Transverse colon (tissue), 4 donors: ENCODE results near the gene KLHDC4. TPM values are rescaled to one million over a fixed set of nuclear protein-coding genes. Genes with fewer than 3 reads are reported as not detected.

Experiments used
- DNase-seq: peaks from one replicate; pipeline ENCODE4 v3.0.0-alpha.2; 2019
- H3K27ac ChIP-seq, 4 donors: fragments of 200-600 bp; sonication (generic); 2 replicates each; pipeline ENCODE4 v1.5.1; 2016 to 2018; ENCODE audit warnings: inconsistent platforms in 4 of 4
- H3K27me3 ChIP-seq: fragments of 200-600 bp; sonication (generic); 2 replicates; pipeline ENCODE4 v1.5.1; 2017; ENCODE audit warnings: inconsistent platforms
- H3K36me3 ChIP-seq, 4 donors: fragments of 200-600 bp; sonication (generic); 2 replicates each; pipeline ENCODE4 v1.5.1; 2017 to 2019; ENCODE audit warnings: inconsistent platforms in 4 of 4
- H3K4me1 ChIP-seq, 4 donors: fragments of 200-600 bp; sonication (generic); 2 replicates each; pipeline ENCODE4 v1.5.1; 2017 to 2020; ENCODE audit warnings: inconsistent platforms in 4 of 4
- H3K4me3 ChIP-seq, 4 donors: fragments of 200-600 bp; sonication (generic); 1 replicate in 1 of 4; 2 replicates in 3 of 4; pipeline versions ENCODE4 v1.5.1 to v1.6.1; 2017 to 2019; ENCODE audit warnings: inconsistent platforms in 4 of 4
- H3K9me3 ChIP-seq, 2 donors: fragments of 200-600 bp; sonication (generic); 2 replicates each; pipeline ENCODE4 v1.5.1; 2017 to 2019; ENCODE audit warnings: inconsistent platforms in 2 of 2
- EP300 ChIP-seq: sonication (generic); formaldehyde crosslinking; IDR thresholded peaks from one replicate; pipeline ENCODE4 v1.6.1; 2017; ENCODE audit warnings: antibody characterized with exemption, low read depth
- POLR2A ChIP-seq: fragments of 450-650 bp; IDR thresholded peaks from one replicate; pipeline ENCODE4 v1.6.1; 2016; ENCODE audit warnings: antibody characterized with exemption, mild to moderate bottlenecking, moderate library complexity
- POLR2AphosphoS5 ChIP-seq, 3 donors: sonication (generic); formaldehyde crosslinking; IDR thresholded peaks; one replicate each; pipeline ENCODE4 v1.6.1; 2016; ENCODE audit warnings: antibody characterized with exemption in 3 of 3
- WGBS, 2 donors: methylation state at CpG; one replicate each; pipeline ENCODE4 v1.1.5; 2018; ENCODE audit warnings: low coverage in 1 of 2; 5-methylcytosine and 5-hydroxymethylcytosine counted together
- in situ Hi-C, 4 donors: fragments of 200-750 bp; cut with MboI; loops; one replicate each; pipeline versions ENCODE4 v1.15.0 to v1.15.1; 2017; ENCODE audit warnings: low sequenced_read_pairs in 3 of 4, low pct_ligation_motif_present in 1 of 4, low pct_unique_long_range_greater_than_20kb in 1 of 4
- intact Hi-C: fragments of 100-400 bp; cut with DNase I; formaldehyde crosslinking; loops from one replicate; pipeline ENCODE4 v1.15.1; 2023; ENCODE audit warnings: low total_unique reads
- total RNA-seq, 4 donors: library from RNA; depleted of rRNA; stranded (reverse); fragments of >200 nt; gene quantifications; one replicate each; pipeline ENCODE4 v1.1.0, GENCODE V29; 2016
- TF ChIP-seq, protein P1 (sequence below), 5 experiments: fragments of 200-600 bp in 3 of 5; fragments of 450-650 bp in 2 of 5; sonication (generic) in 3 of 5; IDR thresholded peaks; 1 replicate in 2 of 5; 2 replicates in 3 of 5; pipeline ENCODE4 v1.5.1; 2016 to 2017; ENCODE audit warnings: antibody characterized with exemption in 5 of 5, inconsistent platforms in 3 of 5, mild to moderate bottlenecking in 2 of 5, moderate library complexity in 1 of 5

Gene KLHDC4
- total RNA-seq, 4 donors from 2014 or later = 45.2 to 193 (median 57.4) TPM

DNA sequence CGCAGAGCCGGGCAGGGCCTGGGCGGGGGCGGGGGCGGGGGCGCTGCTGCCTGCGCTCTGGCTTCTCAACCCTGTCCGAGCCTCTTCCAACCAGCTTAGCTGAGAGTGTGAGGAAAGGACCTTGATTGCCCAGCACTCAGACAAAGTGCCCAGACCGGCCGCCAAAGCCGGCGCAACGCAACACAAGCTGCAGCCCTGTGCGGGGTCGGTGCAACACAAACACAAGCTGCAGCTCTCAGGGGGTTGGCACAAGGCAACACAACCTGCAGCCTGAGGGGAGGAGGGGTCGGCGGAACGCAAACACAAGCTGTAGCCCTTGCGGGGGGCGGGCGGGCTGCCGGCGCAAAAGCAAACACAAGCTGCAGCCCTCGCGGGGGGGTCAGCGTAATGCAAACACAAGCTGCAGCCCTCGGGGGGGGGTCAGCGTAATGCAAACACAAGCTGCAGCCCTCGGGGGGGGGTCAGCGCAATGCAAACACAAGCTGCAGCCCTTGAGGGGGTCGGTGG, 60.0 kb downstream of the KLHDC4 start:
- H3K36me3 ChIP-seq = peaks cover 0 to 18% (median 4%) of the 10 kb centered on the region in 4 donors
- no peak for DNase-seq
- H3K4me3 ChIP-seq = no peak overlapping the region
- no peaks in the 10 kb centered on the region for H3K9me3 ChIP-seq
- TF ChIP-seq POLR2AphosphoS5 (IDR thresholded peaks at IDR 0.05) (no peak), POLR2A (no peak), EP300 (no peak)
- TF ChIP-seq, protein P1, sequence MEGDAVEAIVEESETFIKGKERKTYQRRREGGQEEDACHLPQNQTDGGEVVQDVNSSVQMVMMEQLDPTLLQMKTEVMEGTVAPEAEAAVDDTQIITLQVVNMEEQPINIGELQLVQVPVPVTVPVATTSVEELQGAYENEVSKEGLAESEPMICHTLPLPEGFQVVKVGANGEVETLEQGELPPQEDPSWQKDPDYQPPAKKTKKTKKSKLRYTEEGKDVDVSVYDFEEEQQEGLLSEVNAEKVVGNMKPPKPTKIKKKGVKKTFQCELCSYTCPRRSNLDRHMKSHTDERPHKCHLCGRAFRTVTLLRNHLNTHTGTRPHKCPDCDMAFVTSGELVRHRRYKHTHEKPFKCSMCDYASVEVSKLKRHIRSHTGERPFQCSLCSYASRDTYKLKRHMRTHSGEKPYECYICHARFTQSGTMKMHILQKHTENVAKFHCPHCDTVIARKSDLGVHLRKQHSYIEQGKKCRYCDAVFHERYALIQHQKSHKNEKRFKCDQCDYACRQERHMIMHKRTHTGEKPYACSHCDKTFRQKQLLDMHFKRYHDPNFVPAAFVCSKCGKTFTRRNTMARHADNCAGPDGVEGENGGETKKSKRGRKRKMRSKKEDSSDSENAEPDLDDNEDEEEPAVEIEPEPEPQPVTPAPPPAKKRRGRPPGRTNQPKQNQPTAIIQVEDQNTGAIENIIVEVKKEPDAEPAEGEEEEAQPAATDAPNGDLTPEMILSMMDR (IDR thresholded peaks at IDR 0.05) = no peak
- no peak overlapping the region for H3K27ac ChIP-seq
- 75% methylated on average over 31 of the region's 31 CpGs; no CpG with 5 or more reads in 1 of the 2 donors for whole genome bisulfite sequencing, 2 donors
- intact Hi-C loops = no loop called here
- in situ Hi-C loops = no loop called here
- H3K4me1 ChIP-seq = no peaks in the 10 kb centered on the region
- no peaks in the 10 kb centered on the region for H3K27me3 ChIP-seq

DNA sequence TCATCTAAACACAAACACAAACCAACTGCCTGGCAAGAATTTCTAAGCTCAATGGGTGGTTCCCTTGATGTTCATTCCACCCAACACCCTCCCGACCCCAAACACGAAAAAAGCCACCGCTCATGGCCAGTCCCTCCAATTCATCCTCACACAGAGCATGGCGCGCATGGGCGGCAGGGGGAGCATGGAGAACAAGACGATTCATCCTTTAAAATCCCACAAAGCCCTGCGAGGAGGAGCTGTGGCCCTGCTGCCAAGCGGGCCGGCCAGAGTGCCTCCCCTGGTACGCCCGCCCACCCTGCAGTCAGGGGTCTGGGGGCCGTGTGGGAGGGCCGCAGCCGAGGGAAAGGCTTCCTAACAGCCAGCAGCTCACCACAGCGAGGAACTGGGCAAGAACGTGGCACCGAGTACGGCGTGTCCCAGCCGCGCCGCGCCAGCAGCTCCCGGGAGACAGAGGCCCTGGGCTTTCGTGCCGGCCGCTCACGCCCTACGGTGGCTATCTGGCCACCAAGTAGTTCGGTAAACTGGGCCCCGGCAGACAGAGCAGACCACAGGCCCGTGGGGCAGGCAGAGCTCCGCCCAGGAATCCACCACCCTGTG, 60.9 kb downstream of the KLHDC4 start:
- Histone ChIP-seq H3K27ac (no peak overlapping the region), H3K9me3 (no peaks in the 10 kb centered on the region), H3K36me3 (peaks cover 0 to 18% (median 4%) of the 10 kb centered on the region in 4 donors), H3K4me3 (no peak overlapping the region), H3K4me1 (no peaks in the 10 kb centered on the region), H3K27me3 (no peaks in the 10 kb centered on the region)
- TF ChIP-seq EP300 (no peak), POLR2A (no peak), POLR2AphosphoS5 (IDR thresholded peaks at IDR 0.05) (no peak)
- TF ChIP-seq, protein P1 (IDR thresholded peaks at IDR 0.05) = no peak
- in situ Hi-C loops (no loop called here), intact Hi-C loops (no loop called here)
- WGBS, 2 donors = 92 to 95% methylated on average over 8 to 22 of the region's 34 CpGs
- DNase-seq = no peak

DNA sequence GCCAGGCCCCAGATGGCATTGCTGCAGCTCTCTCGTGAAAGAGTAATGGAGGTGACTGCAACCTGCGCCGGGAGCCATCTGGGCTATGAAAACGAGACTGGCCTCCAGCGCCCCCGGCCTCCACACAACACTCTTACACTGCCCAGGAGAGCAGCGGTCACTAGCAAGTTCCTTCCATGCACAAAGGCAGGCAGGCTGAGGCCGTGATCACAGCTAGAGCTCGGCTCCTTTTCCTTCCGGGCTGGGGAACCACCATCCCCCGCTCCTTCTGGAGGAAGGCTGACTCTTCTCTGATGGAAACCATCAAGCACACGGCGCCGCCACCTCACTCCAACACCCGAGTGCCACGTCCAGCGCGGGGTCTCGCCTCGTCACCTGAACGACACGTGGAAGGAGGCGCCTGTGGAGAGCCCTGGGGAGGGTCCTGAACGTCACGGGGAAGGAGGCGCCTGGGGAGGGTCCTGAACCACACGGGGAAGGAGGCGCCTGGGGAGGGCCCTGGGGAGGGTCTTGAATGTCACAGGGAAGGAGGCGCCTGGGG, 61.9 kb downstream of the KLHDC4 start:
- in situ Hi-C loops = no loop called here
- Histone ChIP-seq H3K4me3 (no peak overlapping the region), H3K27me3 (no peaks in the 10 kb centered on the region), H3K9me3 (no peaks in the 10 kb centered on the region), H3K4me1 (no peaks in the 10 kb centered on the region), H3K27ac (no peak overlapping the region), H3K36me3 (peaks cover 0 to 17% (median 3%) of the 10 kb centered on the region in 4 donors)
- no peak for DNase-seq
- intact Hi-C loops = no loop called here
- TF ChIP-seq POLR2A (no peak), POLR2AphosphoS5 (IDR thresholded peaks at IDR 0.05) (no peak), EP300 (no peak)
- TF ChIP-seq, protein P1 (IDR thresholded peaks at IDR 0.05) = no peak
- WGBS, 2 donors = 92% methylated on average over 29 of the region's 29 CpGs; no CpG with 5 or more reads in 1 of the 2 donors

DNA sequence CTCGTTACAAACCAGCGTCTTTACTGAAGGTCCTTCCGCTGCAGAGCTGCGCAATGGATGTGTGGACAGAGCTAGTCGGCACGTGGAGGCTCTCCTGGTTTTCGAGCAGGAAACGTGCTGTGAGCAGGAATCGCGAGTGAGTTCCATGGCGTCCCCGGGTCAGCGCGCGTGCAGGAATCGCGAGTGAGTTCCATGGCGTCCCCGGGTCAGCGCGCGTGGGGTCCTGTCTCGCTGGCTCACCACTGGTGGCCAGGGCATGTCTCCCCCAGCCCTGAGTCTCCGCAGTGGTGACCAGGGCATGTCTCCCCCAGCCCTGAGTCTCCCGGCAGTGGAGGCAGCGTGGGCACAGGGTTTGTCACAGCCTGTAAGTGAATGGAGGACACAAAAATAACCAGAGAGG, 62.7 kb downstream of the KLHDC4 start:
- TF ChIP-seq POLR2AphosphoS5 (IDR thresholded peaks at IDR 0.05) (no peak), EP300 (no peak), POLR2A (no peak)
- TF ChIP-seq, protein P1 (IDR thresholded peaks at IDR 0.05) = no peak
- Histone ChIP-seq H3K36me3 (peaks cover 0 to 12% (median 0%) of the 10 kb centered on the region in 4 donors), H3K9me3 (no peaks in the 10 kb centered on the region), H3K27ac (no peak overlapping the region), H3K4me3 (no peak overlapping the region), H3K4me1 (no peaks in the 10 kb centered on the region), H3K27me3 (no peaks in the 10 kb centered on the region)
- intact Hi-C loops (no loop called here), in situ Hi-C loops (no loop called here)
- no peak for DNase-seq
- 84 to 87% methylated on average over 3 to 26 of the region's 26 CpGs for WGBS, 2 donors
